K562 (cell line): ENCODE results near the gene PRR19. TPM values are rescaled to one million over a fixed set of nuclear protein-coding genes. Genes with fewer than 3 reads are reported as not detected.
A peak's percentile ranks its signal among the peaks of the same experiment; 100 is the strongest.

ENCODE experiments used
- BCL6 ChIP-seq: fragments of 250-450 bp; sonication (Bioruptor Pico); IDR thresholded peaks from 2 replicates; pipeline ENCODE4 v1.4.0; 2020
- CBFA2T3 ChIP-seq: fragments of 450-650 bp; IDR thresholded peaks from 2 replicates; pipeline ENCODE4 v1.6.1; 2017
- CREM ChIP-seq: IDR thresholded peaks from 2 replicates; pipeline ENCODE4 v1.6.1; 2014; ENCODE audit warnings: antibody characterized with exemption, low read depth
- EGR1 ChIP-seq: fragments of 450-650 bp; conservative IDR thresholded peaks from 2 replicates; pipeline ENCODE4 v1.6.1; 2017; ENCODE audit warnings: mild to moderate bottlenecking
- EWSR1 ChIP-seq: fragments of 450-650 bp; IDR thresholded peaks from 2 replicates; pipeline ENCODE4 v1.6.1; 2018; ENCODE audit warnings: borderline replicate concordance, mild to moderate bottlenecking, low read depth, moderate library complexity; ENCODE audit not compliant: partially characterized antibody
- JUN ChIP-seq, 2 experiments: sonication (generic) in 1 of 2; formaldehyde crosslinking in 1 of 2; IDR thresholded peaks; 2 replicates each; pipeline versions ENCODE4 v1.6.1 to v1.8.0; 2012 to 2022; ENCODE audit warnings: borderline replicate concordance in 2 of 2, mild to moderate bottlenecking in 2 of 2, improper control_type of control experiment in 1 of 2, low read depth in 1 of 2, low read length in 1 of 2, missing genetic modification reagents in 1 of 2
- JUND ChIP-seq, 2 experiments: IDR thresholded peaks; 2 replicates in 1 of 2; 3 replicates in 1 of 2; pipeline ENCODE4 v1.6.1; 2011; ENCODE audit warnings: borderline replicate concordance in 2 of 2, low read depth in 2 of 2, low read length in 2 of 2, improper control_type of control experiment in 1 of 2, missing biosample characterization in 1 of 2, missing genetic modification characterization in 1 of 2, missing genetic modification reagents in 1 of 2
- MAZ ChIP-seq, 2 experiments: fragments of 450-650 bp in 1 of 2; sonication (generic) in 1 of 2; formaldehyde crosslinking; IDR thresholded peaks in 1 of 2; conservative IDR thresholded peaks in 1 of 2; 2 replicates each; pipeline versions ENCODE4 v1.4.0 to v1.5.0; 2020; ENCODE audit warnings: mild to moderate bottlenecking in 1 of 2, missing genetic modification reagents in 1 of 2
- NR2F6 ChIP-seq: fragments of 450-650 bp; formaldehyde crosslinking; IDR thresholded peaks from 2 replicates; pipeline ENCODE4 v1.4.0; 2020; ENCODE audit warnings: mild to moderate bottlenecking
- POLR2A ChIP-seq: fragments of 450-650 bp; conservative IDR thresholded peaks from 2 replicates; pipeline ENCODE4 v1.6.1; 2016
- PTRF ChIP-seq: fragments of 450-650 bp; IDR thresholded peaks from 2 replicates; pipeline ENCODE4 v1.6.1; 2016; ENCODE audit warnings: mild to moderate bottlenecking, missing genetic modification characterization, missing compliant biosample characterization
- ZNF239 ChIP-seq: fragments of 250-450 bp; sonication (Bioruptor Pico); IDR thresholded peaks from 2 replicates; pipeline ENCODE4 v1.4.0; 2020; ENCODE audit warnings: mild to moderate bottlenecking
- polyA plus RNA-seq, 8 experiments: library from polyadenylated mRNA; depleted of rRNA in 4 of 8; stranded (reverse) in 5 of 8; unstranded in 3 of 8; fragments of >200 nt; fragmentation: Nextera tagmentation in 2 of 8; fragmentation: Illumina TruSeq in 1 of 8; extraction: Ambion mirVana in 2 of 8; extraction: Trizol in 1 of 8; gene quantifications; 2 replicates each; pipeline versions ENCODE4 v1.2.1 to v1.2.3, GENCODE V29; 2011 to 2014; ENCODE audit warnings: inconsistent platforms in 1 of 8, missing spikeins in 1 of 8
- total RNA-seq, 7 experiments: library from RNA; depleted of rRNA in 6 of 7; stranded (reverse); fragments of >200 nt in 6 of 7; fragmentation: Illumina TruSeq in 2 of 7; extraction: Trizol in 2 of 7; gene quantifications; 2 replicates each; pipeline versions ENCODE4 v1.2.1 to v1.2.3, GENCODE V29; 2011 to 2021; ENCODE audit warnings: low replicate concordance in 1 of 7
- TF ChIP-seq, protein P1 (sequence below): sonication (generic); formaldehyde crosslinking; IDR thresholded peaks from 2 replicates; pipeline ENCODE4 v1.8.0; 2022; ENCODE audit warnings: missing genetic modification reagents, mild to moderate bottlenecking, moderate library complexity, borderline replicate concordance
- TF ChIP-seq, protein P2 (sequence below), 2 experiments: fragments of 450-650 bp; IDR thresholded peaks; 2 replicates each; pipeline ENCODE4 v1.6.1; 2016; ENCODE audit warnings: mild to moderate bottlenecking in 2 of 2, borderline replicate concordance in 1 of 2, low read depth in 1 of 2, moderate library complexity in 1 of 2
- TF ChIP-seq, protein P3 (sequence below): fragments of 200-800 bp; sonication (Bioruptor generic); IDR thresholded peaks from 2 replicates; pipeline ENCODE4 v1.6.1; 2017; ENCODE audit warnings: missing genetic modification characterization, missing compliant biosample characterization

PRR19 gene
- total and polyA plus RNA-seq, 9 of the 15 experiments (the other 6 are each of a cell fraction or from before 2014, with no cell fraction given): 0.10 to 1.6 (median 0.54) TPM

GRCh38 chr19:42281827-42282762 lies 19.8 kb upstream of the PRR19 start (continued):
- TF ChIP-seq, protein P1, sequence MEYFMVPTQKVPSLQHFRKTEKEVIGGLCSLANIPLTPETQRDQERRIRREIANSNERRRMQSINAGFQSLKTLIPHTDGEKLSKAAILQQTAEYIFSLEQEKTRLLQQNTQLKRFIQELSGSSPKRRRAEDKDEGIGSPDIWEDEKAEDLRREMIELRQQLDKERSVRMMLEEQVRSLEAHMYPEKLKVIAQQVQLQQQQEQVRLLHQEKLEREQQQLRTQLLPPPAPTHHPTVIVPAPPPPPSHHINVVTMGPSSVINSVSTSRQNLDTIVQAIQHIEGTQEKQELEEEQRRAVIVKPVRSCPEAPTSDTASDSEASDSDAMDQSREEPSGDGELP: peak; percentile 29; the same call in 1 of the 2 replicates
- TF ChIP-seq, protein P2, sequence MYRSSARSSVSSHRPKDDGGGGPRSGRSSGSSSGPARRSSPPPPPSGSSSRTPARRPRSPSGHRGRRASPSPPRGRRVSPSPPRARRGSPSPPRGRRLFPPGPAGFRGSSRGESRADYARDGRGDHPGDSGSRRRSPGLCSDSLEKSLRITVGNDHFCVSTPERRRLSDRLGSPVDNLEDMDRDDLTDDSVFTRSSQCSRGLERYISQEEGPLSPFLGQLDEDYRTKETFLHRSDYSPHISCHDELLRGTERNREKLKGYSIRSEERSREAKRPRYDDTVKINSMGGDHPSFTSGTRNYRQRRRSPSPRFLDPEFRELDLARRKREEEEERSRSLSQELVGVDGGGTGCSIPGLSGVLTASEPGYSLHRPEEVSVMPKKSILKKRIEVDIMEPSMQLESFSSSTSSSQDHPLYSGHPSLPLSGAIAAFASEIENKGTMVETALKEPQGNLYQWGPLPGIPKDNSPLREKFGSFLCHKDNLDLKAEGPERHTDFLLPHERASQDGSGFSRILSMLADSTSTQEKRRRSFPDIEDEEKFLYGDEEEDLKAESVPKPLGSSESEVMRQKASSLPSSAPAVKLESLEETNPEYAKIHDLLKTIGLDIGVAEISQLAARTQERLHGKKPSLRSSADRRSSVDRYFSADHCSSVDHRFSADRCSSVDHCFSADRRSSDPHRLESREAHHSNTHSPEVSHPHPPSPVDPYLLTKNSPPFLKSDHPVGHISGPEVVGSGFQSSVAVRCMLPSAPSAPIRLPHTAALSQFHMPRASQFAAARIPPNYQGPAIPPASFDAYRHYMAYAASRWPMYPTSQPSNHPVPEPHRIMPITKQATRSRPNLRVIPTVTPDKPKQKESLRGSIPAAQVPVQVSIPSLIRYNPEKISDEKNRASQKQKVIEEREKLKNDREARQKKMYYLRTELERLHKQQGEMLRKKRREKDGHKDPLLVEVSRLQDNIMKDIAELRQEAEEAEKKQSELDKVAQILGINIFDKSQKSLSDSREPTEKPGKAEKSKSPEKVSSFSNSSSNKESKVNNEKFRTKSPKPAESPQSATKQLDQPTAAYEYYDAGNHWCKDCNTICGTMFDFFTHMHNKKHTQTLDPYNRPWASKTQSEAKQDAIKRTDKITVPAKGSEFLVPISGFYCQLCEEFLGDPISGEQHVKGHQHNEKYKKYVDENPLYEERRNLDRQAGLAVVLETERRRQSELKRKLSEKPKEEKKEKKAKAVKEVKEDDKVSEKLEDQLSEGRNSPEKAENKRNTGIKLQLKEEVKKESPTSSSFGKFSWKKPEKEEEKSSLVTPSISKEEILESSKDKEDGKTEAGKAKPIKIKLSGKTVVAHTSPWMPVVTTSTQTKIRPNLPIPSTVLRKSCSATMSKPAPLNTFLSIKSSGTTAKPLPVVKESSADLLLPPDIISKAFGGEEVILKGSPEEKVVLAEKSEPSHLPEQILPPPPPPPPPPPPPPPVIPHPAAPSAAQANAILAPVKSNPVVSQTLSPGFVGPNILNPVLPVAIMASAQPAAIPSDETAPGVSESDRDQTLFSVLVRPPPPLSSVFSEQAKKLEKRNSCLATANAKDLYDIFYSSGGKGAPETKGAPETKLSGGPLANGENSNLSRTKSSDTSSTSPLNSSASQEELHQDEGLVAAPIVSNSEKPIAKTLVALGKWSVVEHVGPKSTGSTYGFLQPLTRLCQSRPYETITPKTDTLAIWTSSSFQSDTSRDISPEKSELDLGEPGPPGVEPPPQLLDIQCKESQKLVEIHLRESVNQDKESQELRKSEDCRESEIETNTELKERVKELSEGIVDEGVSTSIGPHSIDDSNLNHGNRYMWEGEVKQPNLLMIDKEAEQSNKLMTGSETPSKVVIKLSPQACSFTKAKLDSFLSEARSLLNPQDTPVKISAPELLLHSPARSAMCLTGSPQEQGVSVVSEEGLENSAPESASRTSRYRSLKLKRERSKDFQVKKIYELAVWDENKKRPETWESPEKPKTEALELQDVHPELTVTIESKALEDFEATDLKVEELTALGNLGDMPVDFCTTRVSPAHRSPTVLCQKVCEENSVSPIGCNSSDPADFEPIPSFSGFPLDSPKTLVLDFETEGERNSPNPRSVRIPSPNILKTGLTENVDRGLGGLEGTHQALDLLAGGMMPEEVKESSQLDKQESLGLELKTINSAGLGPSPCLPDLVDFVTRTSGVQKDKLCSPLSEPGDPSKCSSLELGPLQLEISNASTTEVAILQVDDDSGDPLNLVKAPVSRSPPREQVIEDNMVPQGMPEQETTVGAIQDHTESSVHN (IDR thresholded peaks at IDR 0.05; ENCODE audit: borderline replicate concordance in 1 of 2, low read depth in 1 of 2): no peak
- no peak for TF ChIP-seq NR2F6
- TF ChIP-seq BCL6 (CRISPR knock-in tag): no peak
- TF ChIP-seq EGR1: peak; percentile 20; the same call in 1 of the 2 replicates
- no peak for TF ChIP-seq PTRF (tag)
- TF ChIP-seq JUND (IDR thresholded peaks at IDR 0.05; ENCODE audit: borderline replicate concordance, low read depth, low read length): peak; percentile 98
- peak; percentile 90; the same call in 2 of the 3 replicates for TF ChIP-seq JUND (tag; IDR thresholded peaks at IDR 0.05; ENCODE audit: borderline replicate concordance, low read depth, low read length)
- TF ChIP-seq JUN (IDR thresholded peaks at IDR 0.05; ENCODE audit: borderline replicate concordance, low read depth, low read length): peak; percentile 87
- no peak for TF ChIP-seq JUN (CRISPR knock-in tag; IDR thresholded peaks at IDR 0.05; ENCODE audit: borderline replicate concordance)
- no peak for TF ChIP-seq ZNF239 (CRISPR knock-in tag)
- TF ChIP-seq EWSR1: no peak
- peak; percentile 41; the same call in 1 of the 2 replicates for TF ChIP-seq CREM
- TF ChIP-seq, protein P3, sequence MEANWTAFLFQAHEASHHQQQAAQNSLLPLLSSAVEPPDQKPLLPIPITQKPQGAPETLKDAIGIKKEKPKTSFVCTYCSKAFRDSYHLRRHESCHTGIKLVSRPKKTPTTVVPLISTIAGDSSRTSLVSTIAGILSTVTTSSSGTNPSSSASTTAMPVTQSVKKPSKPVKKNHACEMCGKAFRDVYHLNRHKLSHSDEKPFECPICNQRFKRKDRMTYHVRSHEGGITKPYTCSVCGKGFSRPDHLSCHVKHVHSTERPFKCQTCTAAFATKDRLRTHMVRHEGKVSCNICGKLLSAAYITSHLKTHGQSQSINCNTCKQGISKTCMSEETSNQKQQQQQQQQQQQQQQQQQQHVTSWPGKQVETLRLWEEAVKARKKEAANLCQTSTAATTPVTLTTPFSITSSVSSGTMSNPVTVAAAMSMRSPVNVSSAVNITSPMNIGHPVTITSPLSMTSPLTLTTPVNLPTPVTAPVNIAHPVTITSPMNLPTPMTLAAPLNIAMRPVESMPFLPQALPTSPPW (CRISPR knock-in tag): peak; percentile 83
- TF ChIP-seq MAZ (CRISPR knock-in tag; conservative IDR thresholded peaks at IDR 0.05 in 1 of 2, IDR thresholded peaks at IDR 0.05 in 1 of 2): peak in 1 of 2 experiments; percentile 68; a peak in 1 of 4 replicates
- TF ChIP-seq POLR2A: peak; percentile 40; the same call in 1 of the 2 replicates
- peak; percentile 51 for TF ChIP-seq CBFA2T3
